NOMO-1 (cell line): Measurements from ENCODE around the gene ZNF385D.
"Not testable (repeated sequence)": the region's sequence is repeated elsewhere in the genome, so short reads cannot be mapped to it uniquely, and the experiment has no call there.

Experiments used
- DNase-seq, 2 experiments: peaks; one replicate each; lab custom pipeline; 2025; ENCODE audit not compliant: unreplicated experiment in 2 of 2; lab: John Stamatoyannopoulos, UW

The ZNF385D gene

GRCh38 chr3:21393683-21394311, 357.2 kb downstream of the ZNF385D start:
- DNase-seq: no peak

DNA sequence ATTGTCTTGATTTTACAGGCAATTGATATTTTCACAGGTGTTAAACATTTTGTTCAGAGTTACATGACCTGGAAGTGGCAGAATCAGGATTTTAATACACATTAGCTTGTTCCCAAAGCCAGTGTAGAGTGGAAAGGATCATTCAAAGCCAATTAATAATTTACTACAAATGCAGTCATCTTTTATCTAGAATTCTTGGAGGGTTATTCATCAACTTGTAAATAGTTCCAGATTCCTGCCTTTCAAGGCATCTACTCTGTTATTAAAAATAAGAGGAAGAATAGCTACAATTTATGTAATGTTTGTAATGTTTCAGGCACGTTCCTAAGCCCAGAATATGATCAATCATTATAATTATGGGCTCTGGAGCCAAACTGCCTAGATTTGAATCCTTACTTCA, 358.5 kb downstream of the ZNF385D start:
- no peak for DNase-seq

DNA sequence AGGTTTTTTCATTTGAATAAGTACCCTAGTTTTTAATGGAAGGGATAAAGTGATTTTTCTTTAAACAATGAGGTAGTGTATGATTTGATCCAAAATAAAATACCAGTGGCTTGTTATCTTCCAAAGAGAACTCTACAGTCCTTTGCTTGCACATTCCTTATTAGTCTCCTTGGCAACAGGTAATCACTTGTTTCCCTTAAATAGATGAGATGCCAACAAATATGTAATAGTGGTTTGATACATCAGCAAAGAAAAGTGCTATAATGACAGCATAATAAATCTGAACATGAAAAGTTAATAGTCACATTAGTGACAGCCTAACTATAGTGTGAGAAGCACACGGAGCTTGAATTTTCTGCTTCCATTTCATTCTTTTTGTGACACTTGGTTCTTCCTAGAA, 360.2 kb downstream of the ZNF385D start:
- DNase-seq: no peak

DNA sequence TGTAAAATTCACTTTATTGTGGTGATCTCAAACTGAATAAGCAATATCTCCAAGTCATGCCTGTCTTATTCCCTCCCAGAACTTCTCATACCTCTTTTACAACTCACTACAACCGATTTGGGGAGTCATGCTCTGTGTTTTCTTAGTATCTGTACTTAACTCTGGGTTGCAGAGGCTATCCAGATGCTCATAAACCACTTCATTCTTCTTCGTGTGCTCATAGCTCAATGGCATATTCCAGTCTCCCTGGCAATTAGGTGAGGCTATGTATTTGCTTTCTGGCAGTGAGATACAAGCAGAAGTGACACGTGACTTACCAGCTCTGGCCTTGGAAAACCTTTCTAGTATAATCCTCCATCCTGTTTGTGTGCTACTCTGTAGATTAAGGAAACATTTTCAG, 360.9 kb downstream of the ZNF385D start:
- DNase-seq: no peak

GRCh38 chr3:21387142-21387826, 363.7 kb downstream of the ZNF385D start:
- not testable (repeated sequence) for DNase-seq

DNA sequence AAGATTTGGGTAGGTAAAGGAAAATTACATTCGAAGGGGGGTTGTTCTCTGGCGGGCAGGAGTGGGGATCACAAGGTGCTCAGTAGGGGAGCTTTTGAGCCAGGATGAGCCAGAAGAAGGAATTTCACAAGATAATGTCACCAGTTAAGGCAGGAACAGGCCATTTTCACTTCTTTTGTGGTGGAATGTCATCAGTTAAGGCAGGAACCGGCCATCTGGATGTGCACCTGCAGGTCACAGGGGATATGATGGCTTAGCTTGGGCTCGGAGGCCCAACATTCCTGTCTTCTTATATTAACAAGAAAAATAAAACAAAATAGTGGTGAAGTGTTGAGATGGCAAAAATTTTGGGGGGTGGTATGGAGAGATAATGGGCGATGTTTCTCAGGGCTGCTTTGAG, 373.0 kb downstream of the ZNF385D start:
- DNase-seq: not testable (repeated sequence)

DNA sequence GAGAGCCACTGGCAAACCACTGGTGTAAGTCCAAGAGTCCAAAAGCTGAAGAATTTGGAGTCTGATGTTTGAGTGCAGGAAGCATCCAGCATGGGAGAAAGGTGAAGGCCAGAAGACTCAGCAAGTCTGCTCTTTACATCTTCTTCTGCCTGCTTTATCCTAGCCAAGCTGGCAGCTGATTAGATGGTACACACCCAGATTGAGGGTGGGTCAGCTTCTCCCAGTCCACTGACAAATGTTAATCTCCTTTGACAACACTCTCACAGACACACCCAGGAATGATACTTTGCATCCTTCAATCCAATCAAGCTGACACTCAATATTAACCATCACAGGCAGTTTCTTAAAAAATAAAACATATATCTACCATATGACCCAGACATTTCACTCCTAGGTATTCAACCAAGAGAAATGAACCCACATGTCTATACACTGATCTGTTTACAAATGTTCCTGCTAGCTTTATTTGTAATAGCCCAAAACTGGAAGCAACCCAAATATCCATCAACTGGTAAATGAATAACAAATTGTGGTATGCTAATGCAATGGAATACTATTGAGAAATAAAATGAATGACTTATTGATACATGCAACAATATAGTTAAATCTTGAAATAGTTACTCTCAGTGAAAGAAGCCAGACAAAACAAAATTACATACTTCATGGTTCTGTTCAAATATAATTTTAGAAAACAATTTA, 373.8 kb downstream of the ZNF385D start:
- DNase-seq: no peak

- DNase-seq: no peak
Measured at GRCh38 chr3:21372316-21372715, 378.7 kb downstream of the ZNF385D start.
